Large intestine (tissue), 3 donors: ENCODE results near the gene DPYSL4. TPM values are rescaled to one million over a fixed set of nuclear protein-coding genes. Genes with fewer than 3 reads are reported as not detected.
"Not testable (repeated sequence)": the region's sequence is repeated elsewhere in the genome, so short reads cannot be mapped to it uniquely, and the experiment has no call there.

Source experiments
- DNase-seq, 2 donors: peaks; one replicate each; pipeline versions ENCODE4 v3.0.0 to v3.0.0-alpha.2; 2013
- H3K27ac ChIP-seq: one replicate; pipeline ENCODE4 v1.5.1; 2013; ENCODE audit warnings: low read length
- H3K27me3 ChIP-seq: 2 replicates; pipeline ENCODE4 v1.6.1; 2013; ENCODE audit warnings: low read length; ENCODE audit not compliant: control insufficient read depth, insufficient read depth
- H3K36me3 ChIP-seq: 2 replicates; pipeline ENCODE4 v1.6.1; 2013; ENCODE audit warnings: low read length; ENCODE audit not compliant: control insufficient read depth, insufficient read depth
- H3K4me1 ChIP-seq: one replicate; pipeline ENCODE4 v1.6.1; 2013; ENCODE audit warnings: low read length; ENCODE audit not compliant: control insufficient read depth, insufficient read depth
- H3K4me3 ChIP-seq: one replicate; pipeline ENCODE4 v1.5.1; 2013; ENCODE audit warnings: low read length
- H3K9me3 ChIP-seq: one replicate; pipeline ENCODE4 v1.6.1; 2013; ENCODE audit warnings: mild to moderate bottlenecking, low read depth, low read length, moderate library complexity; ENCODE audit not compliant: control insufficient read depth
- WGBS: methylation state at CpG from one replicate; pipeline ENCODE4 v1.1.5; 2013; ENCODE audit warnings: low lambda C conversion rate; ENCODE audit not compliant: insufficient coverage; 5-methylcytosine and 5-hydroxymethylcytosine counted together
- polyA plus RNA-seq: library from polyadenylated mRNA; unstranded; fragments of 120-200 nt; gene quantifications from one replicate; pipeline ENCODE4 v1.2.1, GENCODE V29; 2013

Gene DPYSL4
- polyA plus RNA-seq, 1 donor = 4.6 TPM

GRCh38 chr10:132209978-132210530, 23.3 kb downstream of the DPYSL4 start:
- DNase-seq = no peak
- H3K27me3 ChIP-seq = no peaks in the 10 kb centered on the region
- H3K36me3 ChIP-seq = no peaks in the 10 kb centered on the region
- no peak overlapping the region for H3K27ac ChIP-seq
- no CpG with 5 or more reads among the region's 23 CpGs for WGBS
- H3K9me3 ChIP-seq = no peaks in the 10 kb centered on the region
- H3K4me1 ChIP-seq = no peaks in the 10 kb centered on the region
- no peak overlapping the region for H3K4me3 ChIP-seq

DNA sequence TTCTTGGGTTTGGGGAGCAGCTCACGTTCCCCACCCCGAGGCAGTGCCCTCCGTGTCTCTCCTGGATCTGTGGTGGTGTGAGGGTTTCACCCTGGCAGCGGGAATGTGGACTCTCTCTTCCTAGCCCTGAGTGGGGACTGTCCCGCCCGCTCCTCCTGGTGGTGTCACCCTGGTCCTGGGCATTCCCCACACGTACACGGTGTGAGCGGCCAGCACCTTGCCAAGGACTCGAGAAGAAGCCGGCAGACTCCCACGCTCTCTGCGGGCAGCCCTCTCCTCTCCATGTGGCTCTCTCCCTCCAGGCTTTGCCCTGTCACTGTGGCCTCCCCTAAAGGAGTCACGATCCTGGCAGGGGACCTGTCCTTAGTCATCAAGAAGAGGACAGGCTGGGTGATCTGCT, 24.0 kb downstream of the DPYSL4 start:
- Histone ChIP-seq H3K27me3 (no peaks in the 10 kb centered on the region), H3K4me3 (no peak overlapping the region), H3K9me3 (no peaks in the 10 kb centered on the region), H3K4me1 (no peaks in the 10 kb centered on the region), H3K27ac (no peak overlapping the region), H3K36me3 (no peaks in the 10 kb centered on the region)
- no CpG with 5 or more reads among the region's 14 CpGs for WGBS
- no peak for DNase-seq

GRCh38 chr10:132211246-132211645, 24.5 kb downstream of the DPYSL4 start:
- Histone ChIP-seq H3K4me3 (no peak overlapping the region), H3K27me3 (no peaks in the 10 kb centered on the region), H3K9me3 (peaks cover 1% of the 10 kb centered on the region), H3K36me3 (no peaks in the 10 kb centered on the region), H3K27ac (no peak overlapping the region), H3K4me1 (no peaks in the 10 kb centered on the region)
- DNase-seq = no peak
- no CpG with 5 or more reads among the region's 14 CpGs for WGBS

GRCh38 chr10:132212816-132213215, 26.1 kb downstream of the DPYSL4 start:
- Histone ChIP-seq H3K9me3 (peaks cover 5% of the 10 kb centered on the region), H3K4me3 (no peak overlapping the region), H3K36me3 (no peaks in the 10 kb centered on the region), H3K27me3 (no peaks in the 10 kb centered on the region), H3K4me1 (no peaks in the 10 kb centered on the region), H3K27ac (no peak overlapping the region)
- no peak for DNase-seq
- no CpG with 5 or more reads among the region's 9 CpGs for WGBS

DNA sequence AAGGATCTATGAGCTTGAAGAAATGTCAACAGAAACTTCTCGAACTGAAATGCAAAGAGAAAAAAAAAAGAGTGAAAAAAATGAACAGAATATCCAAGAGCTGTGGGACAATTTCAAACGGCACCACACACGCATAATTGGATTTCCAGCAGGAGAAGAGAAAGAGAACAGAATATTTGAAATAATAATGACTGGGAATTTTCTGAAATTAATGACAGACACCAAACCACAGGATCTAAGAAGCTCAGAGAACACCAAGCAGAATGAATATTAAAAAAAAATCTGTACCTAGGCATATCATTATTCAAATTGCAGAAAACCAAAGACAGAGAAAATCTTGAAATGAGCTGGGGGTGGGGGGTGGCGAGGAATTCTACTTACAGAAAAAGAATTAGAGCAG, 27.2 kb downstream of the DPYSL4 start:
- H3K9me3 ChIP-seq = peaks cover 5% of the 10 kb centered on the region
- H3K27ac ChIP-seq = no peak overlapping the region
- no peaks in the 10 kb centered on the region for H3K4me1 ChIP-seq
- DNase-seq = no peak
- no peaks in the 10 kb centered on the region for H3K36me3 ChIP-seq
- 67% methylated on average over 4 of the region's 4 CpGs for WGBS
- no peaks in the 10 kb centered on the region for H3K27me3 ChIP-seq
- no peak overlapping the region for H3K4me3 ChIP-seq

DNA sequence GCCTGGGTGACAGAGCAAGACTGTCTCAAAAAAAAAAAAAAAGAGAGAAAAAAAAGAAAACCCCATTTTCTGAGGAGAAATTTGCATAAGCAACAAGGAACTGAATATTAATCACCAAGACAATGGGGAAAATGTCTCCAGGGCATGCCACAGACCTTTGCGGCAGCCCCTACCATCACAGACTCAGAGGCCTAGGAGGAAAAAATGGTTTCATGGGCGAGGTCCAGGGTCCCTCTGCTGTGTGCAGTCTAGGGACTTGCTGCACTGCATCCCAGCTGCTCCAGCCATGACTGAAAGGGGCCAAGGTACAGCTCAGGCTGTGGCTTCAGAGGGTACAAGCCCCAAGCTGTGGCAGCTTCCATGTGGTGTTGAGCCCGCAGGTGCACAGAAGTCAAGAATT, 29.7 kb downstream of the DPYSL4 start:
- WGBS = no CpG with 5 or more reads among the region's 3 CpGs
- H3K27me3 ChIP-seq, DNase-seq, H3K27ac ChIP-seq, H3K9me3 ChIP-seq, H3K36me3 ChIP-seq, H3K4me1 ChIP-seq, H3K4me3 ChIP-seq: not testable (repeated sequence)

- Histone ChIP-seq H3K36me3 (no peaks in the 10 kb centered on the region), H3K4me1 (no peaks in the 10 kb centered on the region), H3K4me3 (no peak overlapping the region), H3K27ac (no peak overlapping the region), H3K9me3 (peaks cover 5% of the 10 kb centered on the region), H3K27me3 (no peaks in the 10 kb centered on the region)
- WGBS = no CpG with 5 or more reads among the region's 7 CpGs
- no peak for DNase-seq
These were observed 32.7 kb downstream of the DPYSL4 start for GRCh38 chr10:132219486-132219885.

- Histone ChIP-seq H3K27ac (no peak overlapping the region), H3K4me1 (no peaks in the 10 kb centered on the region), H3K27me3 (no peaks in the 10 kb centered on the region), H3K36me3 (no peaks in the 10 kb centered on the region), H3K9me3 (peaks cover 5% of the 10 kb centered on the region), H3K4me3 (no peak overlapping the region)
- no peak for DNase-seq
- no CpG with 5 or more reads among the region's 9 CpGs for WGBS
These were observed 33.3 kb downstream of the DPYSL4 start for GRCh38 chr10:132220061-132220460.

DNA sequence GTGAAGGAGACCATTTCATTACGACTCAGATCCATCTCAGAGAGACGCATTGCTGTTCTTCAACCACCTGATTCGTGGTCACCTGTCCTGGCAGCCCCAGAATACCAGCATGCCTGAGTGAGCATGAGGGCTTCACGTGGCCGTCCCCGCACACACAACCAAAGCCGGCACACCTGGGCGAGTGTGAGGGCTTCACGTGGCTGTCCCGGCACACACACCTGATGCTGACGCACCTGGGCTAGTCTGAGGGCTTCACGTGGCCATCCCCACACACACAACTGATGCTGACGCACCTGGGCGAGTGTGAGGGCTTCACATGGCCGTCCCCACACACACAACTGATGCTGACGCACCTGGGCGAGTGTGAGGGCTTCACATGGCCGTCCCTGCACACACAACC, 34.2 kb downstream of the DPYSL4 start:
- H3K36me3 ChIP-seq, H3K27ac ChIP-seq, DNase-seq, H3K9me3 ChIP-seq, H3K27me3 ChIP-seq, H3K4me3 ChIP-seq, H3K4me1 ChIP-seq: not testable (repeated sequence)
- no CpG with 5 or more reads among the region's 18 CpGs for WGBS

- H3K4me1 ChIP-seq = no peaks in the 10 kb centered on the region
- H3K36me3 ChIP-seq = no peaks in the 10 kb centered on the region
- WGBS = no CpG with 5 or more reads among the region's 21 CpGs
- no peak for DNase-seq
- H3K9me3 ChIP-seq = no peaks in the 10 kb centered on the region
- H3K27ac ChIP-seq = no peak overlapping the region
- no peaks in the 10 kb centered on the region for H3K27me3 ChIP-seq
- H3K4me3 ChIP-seq = no peak overlapping the region
These were observed 36.0 kb downstream of the DPYSL4 start for GRCh38 chr10:132222726-132223125.

GRCh38 chr10:132223156-132223590, 36.4 kb downstream of the DPYSL4 start:
- H3K27me3 ChIP-seq = no peaks in the 10 kb centered on the region
- no peak overlapping the region for H3K27ac ChIP-seq
- no peaks in the 10 kb centered on the region for H3K9me3 ChIP-seq
- no peaks in the 10 kb centered on the region for H3K36me3 ChIP-seq
- no peaks in the 10 kb centered on the region for H3K4me1 ChIP-seq
- WGBS = no CpG with 5 or more reads among the region's 16 CpGs
- DNase-seq = peak; percentile 72 to 77
- H3K4me3 ChIP-seq = no peak overlapping the region
